ENCODE results near the gene DENND1C. TPM values are rescaled to one million over a fixed set of nuclear protein-coding genes. Genes with fewer than 3 reads are reported as not detected.
A peak's percentile ranks its signal among the peaks of the same experiment; 100 is the strongest.

The DENND1C gene
- total RNA-seq (0.13 TPM), polyA plus RNA-seq (ENCODE audit: insufficient read depth in 1 of 8, insufficient read length in 8 of 8, low replicate concordance in 1 of 8) (1 to 10 TPM in 3 of 8 donors, under 1 TPM in 5; 0.59 to 2.1 (median 0.82) TPM)
- long read RNA-seq, donor 1 = 0 reads
- long read RNA-seq, donor 2 = 0 reads
- long read RNA-seq, donor 3 = 0 reads
- long read RNA-seq, donor 4 = 0 reads
- long read RNA-seq, donor 5 = 0 reads
- long read RNA-seq, donor 6 = 0 reads
- long read RNA-seq, donor 7 = 0 reads
- long read RNA-seq, donor 8 = 0 reads
- long read RNA-seq, donor 9 = 0 reads
- long read RNA-seq, donor 10 = 0 reads
- long read RNA-seq, donor 11 = 0 reads

GRCh38 chr19:6481541-6482342 lies at the start of gene DENND1C:
TSS of gene DENND1C (minus strand) at chr19:6481787. CDS start at chr19:6481695, 92 bp downstream.
- Histone ChIP-seq H3K27ac (ENCODE audit: low read length) (no peak within 1 kb of the TSS), H3K36me3 (ENCODE audit: control insufficient read depth, insufficient read depth, low read length) (no peaks in the 10 kb centered on the region), H3K4me1 (ENCODE audit: control insufficient read depth, insufficient read depth, low read length) (peaks cover 6% of the 10 kb centered on the region), H3K9me3 (replicated peaks; ENCODE audit: control insufficient read depth, low read depth, low read length) (no peaks in the 10 kb centered on the region), H3K27me3 (ENCODE audit: control insufficient read depth, insufficient read depth, low read length) (peaks cover 18% of the 10 kb centered on the region), H3K4me3 (ENCODE audit: low read length) (peak within 1 kb of the TSS; percentile 22)
- WGBS (ENCODE audit: insufficient coverage) = 37% methylated on average over 14 of the region's 24 CpGs
- no peak for DNase-seq

- peak; percentile 96 for DNase-seq
- H3K4me1 ChIP-seq (ENCODE audit: control insufficient read depth, insufficient read depth, low read length) = peaks cover 43% of the 10 kb centered on the region
- H3K27ac ChIP-seq (ENCODE audit: low read length) = peak within 1 kb of the TSS; percentile 93
- H3K36me3 ChIP-seq (ENCODE audit: control insufficient read depth, insufficient read depth, low read length) = no peaks in the 10 kb centered on the region
- peaks cover 32% of the 10 kb centered on the region for H3K27me3 ChIP-seq (ENCODE audit: control insufficient read depth, insufficient read depth, low read length)
- peak within 1 kb of the TSS; percentile 56 for H3K4me3 ChIP-seq (ENCODE audit: low read length)
- H3K9me3 ChIP-seq (replicated peaks; ENCODE audit: control insufficient read depth, low read depth, low read length) = no peaks in the 10 kb centered on the region
- WGBS (ENCODE audit: insufficient coverage) = under 1% methylated on average over 43 of the region's 44 CpGs
These were observed 49.0 kb upstream of the DENND1C start, which contains the start of gene TNFSF9 for GRCh38 chr19:6530386-6531162. TSS of gene TNFSF9 (plus strand) at chr19:6531026. CDS start at chr19:6531037, 11 bp downstream.

GRCh38 chr19:6529937-6530385 lies 48.4 kb upstream of the DENND1C start:
- Histone ChIP-seq H3K4me1 (ENCODE audit: control insufficient read depth, insufficient read depth, low read length) (peaks cover 43% of the 10 kb centered on the region), H3K36me3 (ENCODE audit: control insufficient read depth, insufficient read depth, low read length) (no peaks in the 10 kb centered on the region), H3K9me3 (replicated peaks; ENCODE audit: control insufficient read depth, low read depth, low read length) (no peaks in the 10 kb centered on the region), H3K27me3 (ENCODE audit: control insufficient read depth, insufficient read depth, low read length) (peaks cover 31% of the 10 kb centered on the region), H3K4me3 (ENCODE audit: low read length) (peak overlapping the region; percentile 56), H3K27ac (ENCODE audit: low read length) (peak overlapping the region; percentile 93)
- WGBS (ENCODE audit: insufficient coverage) = 65% methylated on average over 2 of the region's 2 CpGs
- no peak for DNase-seq

- WGBS (ENCODE audit: insufficient coverage) = 51% methylated on average over 2 of the region's 2 CpGs
- Histone ChIP-seq H3K27me3 (ENCODE audit: control insufficient read depth, insufficient read depth, low read length) (peaks cover 25% of the 10 kb centered on the region), H3K36me3 (ENCODE audit: control insufficient read depth, insufficient read depth, low read length) (no peaks in the 10 kb centered on the region), H3K4me1 (ENCODE audit: control insufficient read depth, insufficient read depth, low read length) (peaks cover 43% of the 10 kb centered on the region), H3K9me3 (replicated peaks; ENCODE audit: control insufficient read depth, low read depth, low read length) (no peaks in the 10 kb centered on the region), H3K27ac (ENCODE audit: low read length) (peak overlapping the region; percentile 47), H3K4me3 (ENCODE audit: low read length) (no peak overlapping the region)
- DNase-seq = no peak
These were observed 47.8 kb upstream of the DENND1C start for GRCh38 chr19:6529351-6529750.

GRCh38 chr19:6528544-6529121 lies 47.0 kb upstream of the DENND1C start:
- peak; percentile 90 for DNase-seq
- H3K4me3 ChIP-seq (ENCODE audit: low read length) = no peak overlapping the region
- WGBS (ENCODE audit: insufficient coverage) = 12% methylated on average over 5 of the region's 9 CpGs
- H3K9me3 ChIP-seq (replicated peaks; ENCODE audit: control insufficient read depth, low read depth, low read length) = no peaks in the 10 kb centered on the region
- peaks cover 43% of the 10 kb centered on the region for H3K4me1 ChIP-seq (ENCODE audit: control insufficient read depth, insufficient read depth, low read length)
- H3K36me3 ChIP-seq (ENCODE audit: control insufficient read depth, insufficient read depth, low read length) = no peaks in the 10 kb centered on the region
- peaks cover 20% of the 10 kb centered on the region for H3K27me3 ChIP-seq (ENCODE audit: control insufficient read depth, insufficient read depth, low read length)
- H3K27ac ChIP-seq (ENCODE audit: low read length) = peak overlapping the region; percentile 47

- WGBS (ENCODE audit: insufficient coverage) = 75% methylated on average over 10 of the region's 17 CpGs
- Histone ChIP-seq H3K36me3 (ENCODE audit: control insufficient read depth, insufficient read depth, low read length) (no peaks in the 10 kb centered on the region), H3K4me3 (ENCODE audit: low read length) (no peak overlapping the region), H3K27ac (ENCODE audit: low read length) (no peak overlapping the region), H3K27me3 (ENCODE audit: control insufficient read depth, insufficient read depth, low read length) (peaks cover 20% of the 10 kb centered on the region), H3K4me1 (ENCODE audit: control insufficient read depth, insufficient read depth, low read length) (peaks cover 43% of the 10 kb centered on the region), H3K9me3 (replicated peaks; ENCODE audit: control insufficient read depth, low read depth, low read length) (no peaks in the 10 kb centered on the region)
- DNase-seq = no peak
These were observed 46.4 kb upstream of the DENND1C start for GRCh38 chr19:6527893-6528543.

GRCh38 chr19:6524311-6524710 lies 42.7 kb upstream of the DENND1C start:
- DNase-seq = peak; percentile 64
- no peak overlapping the region for H3K4me3 ChIP-seq (ENCODE audit: low read length)
- H3K4me1 ChIP-seq (ENCODE audit: control insufficient read depth, insufficient read depth, low read length) = peaks cover 13% of the 10 kb centered on the region
- H3K9me3 ChIP-seq (replicated peaks; ENCODE audit: control insufficient read depth, low read depth, low read length) = no peaks in the 10 kb centered on the region
- no peaks in the 10 kb centered on the region for H3K36me3 ChIP-seq (ENCODE audit: control insufficient read depth, insufficient read depth, low read length)
- no CpG with 5 or more reads among the region's 2 CpGs for WGBS (ENCODE audit: insufficient coverage)
- H3K27me3 ChIP-seq (ENCODE audit: control insufficient read depth, insufficient read depth, low read length) = no peaks in the 10 kb centered on the region
- peak overlapping the region; percentile 3 for H3K27ac ChIP-seq (ENCODE audit: low read length)

- H3K4me1 ChIP-seq (ENCODE audit: control insufficient read depth, insufficient read depth, low read length) = peaks cover 3% of the 10 kb centered on the region
- WGBS (ENCODE audit: insufficient coverage) = 67% methylated on average over 3 of the region's 6 CpGs
- no peak for DNase-seq
- no peaks in the 10 kb centered on the region for H3K36me3 ChIP-seq (ENCODE audit: control insufficient read depth, insufficient read depth, low read length)
- H3K27ac ChIP-seq (ENCODE audit: low read length) = no peak overlapping the region
- no peaks in the 10 kb centered on the region for H3K27me3 ChIP-seq (ENCODE audit: control insufficient read depth, insufficient read depth, low read length)
- no peak overlapping the region for H3K4me3 ChIP-seq (ENCODE audit: low read length)
- H3K9me3 ChIP-seq (replicated peaks; ENCODE audit: control insufficient read depth, low read depth, low read length) = no peaks in the 10 kb centered on the region
These were observed 41.1 kb upstream of the DENND1C start for GRCh38 chr19:6522712-6523111.
